HUES6 (cell line): ENCODE data around the gene SMCHD1.
A peak's percentile ranks its signal among the peaks of the same experiment; 100 is the strongest.

Experiments
- H3K27ac ChIP-seq: 2 replicates; pipeline ENCODE4 v1.7.0; 2013; ENCODE audit warnings: low read depth, mild to moderate bottlenecking, low read length, inconsistent platforms
- H3K27me3 ChIP-seq: 2 replicates; pipeline ENCODE4 v1.6.1; 2013; ENCODE audit warnings: low read length; ENCODE audit not compliant: control insufficient read depth, insufficient read depth
- H3K36me3 ChIP-seq: 2 replicates; pipeline ENCODE4 v1.6.1; 2013; ENCODE audit warnings: low read length; ENCODE audit not compliant: control insufficient read depth, insufficient read depth
- H3K4me1 ChIP-seq: 2 replicates; pipeline ENCODE4 v1.6.1; 2013; ENCODE audit warnings: low read length; ENCODE audit not compliant: control insufficient read depth, insufficient read depth
- H3K4me3 ChIP-seq: 2 replicates; pipeline ENCODE4 v1.5.1; 2013; ENCODE audit warnings: low read depth, low read length
- H3K9ac ChIP-seq: one replicate; pipeline ENCODE4 v1.6.1; 2013; ENCODE audit warnings: mild to moderate bottlenecking, low read length
- H3K9me3 ChIP-seq: 2 replicates; pipeline ENCODE4 v1.6.1; 2013; ENCODE audit warnings: low read depth, low read length; ENCODE audit not compliant: control insufficient read depth, insufficient read depth

Gene SMCHD1

DNA sequence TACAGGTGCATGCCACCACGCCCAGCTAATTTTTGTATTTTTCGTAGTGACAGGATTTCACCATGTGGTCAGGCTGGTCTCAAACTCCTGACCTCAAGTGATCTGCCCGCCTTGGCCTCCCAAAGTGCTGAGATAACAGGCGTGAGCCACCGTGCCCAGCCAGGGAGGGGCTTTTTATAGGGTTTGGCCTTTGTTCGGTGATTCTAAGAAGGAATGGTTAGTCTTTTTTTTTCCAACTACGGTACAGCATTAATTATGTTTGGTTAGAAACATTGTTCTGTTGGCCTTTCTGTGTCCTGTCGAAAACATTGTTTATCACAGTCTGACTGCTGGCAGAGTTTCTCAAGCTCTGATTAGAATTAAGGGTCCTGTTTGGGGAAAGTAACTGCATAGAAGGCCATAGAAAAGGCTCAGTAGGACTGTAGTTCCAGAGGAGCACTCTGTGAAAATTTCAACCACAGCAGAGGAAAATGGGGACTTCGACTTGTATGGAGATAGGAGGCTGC is 19.3 kb upstream of the SMCHD1 start:
- Histone ChIP-seq H3K27me3 (no peaks in the 10 kb centered on the region), H3K9ac (no peak overlapping the region), H3K4me3 (no peak overlapping the region), H3K9me3 (peaks cover 6% of the 10 kb centered on the region), H3K27ac (no peak overlapping the region), H3K36me3 (no peaks in the 10 kb centered on the region), H3K4me1 (no peaks in the 10 kb centered on the region)

DNA sequence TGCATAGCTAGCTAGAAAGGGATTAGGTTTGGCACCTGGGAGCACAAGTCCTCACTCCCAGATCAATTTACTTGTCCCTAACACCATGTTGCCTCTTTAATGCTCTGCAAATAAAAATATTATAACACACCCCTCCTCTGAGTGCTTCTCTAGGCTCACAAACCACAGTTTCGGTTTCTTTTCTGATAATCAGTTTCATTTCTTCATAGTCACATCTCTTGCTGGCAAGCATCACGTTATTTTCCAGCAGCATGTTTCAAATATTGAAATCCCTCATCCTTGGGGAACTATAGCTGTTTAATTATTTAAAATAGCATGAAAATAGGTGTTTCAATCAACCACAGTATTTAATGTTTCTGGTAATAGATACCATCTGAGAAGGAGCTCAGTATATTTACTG is 13.9 kb upstream of the SMCHD1 start:
- Histone ChIP-seq H3K4me1 (no peaks in the 10 kb centered on the region), H3K4me3 (no peak overlapping the region), H3K9ac (no peak overlapping the region), H3K27ac (no peak overlapping the region), H3K9me3 (no peaks in the 10 kb centered on the region), H3K36me3 (no peaks in the 10 kb centered on the region), H3K27me3 (no peaks in the 10 kb centered on the region)

DNA sequence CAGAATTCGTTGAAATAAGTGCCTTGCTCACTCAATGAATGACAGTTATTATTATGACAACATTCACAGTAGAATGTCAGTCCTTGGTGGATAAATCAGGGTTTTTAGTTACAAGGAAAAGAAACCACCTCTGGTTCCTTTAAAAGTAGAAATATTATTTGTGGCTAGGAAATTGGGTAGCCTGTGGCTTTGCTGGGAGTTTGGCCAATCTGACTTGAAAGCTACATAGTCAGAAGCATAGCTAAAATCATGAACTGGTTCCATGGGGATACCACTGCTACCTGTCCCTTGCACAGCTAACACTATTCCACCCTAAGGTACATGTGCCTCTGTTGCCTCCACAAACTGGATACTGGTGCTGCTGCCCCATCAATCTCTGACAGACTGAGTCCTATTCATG is 12.8 kb upstream of the SMCHD1 start:
- no peak overlapping the region for H3K27ac ChIP-seq
- no peaks in the 10 kb centered on the region for H3K4me1 ChIP-seq
- no peaks in the 10 kb centered on the region for H3K9me3 ChIP-seq
- no peak overlapping the region for H3K9ac ChIP-seq
- no peak overlapping the region for H3K4me3 ChIP-seq
- H3K27me3 ChIP-seq = no peaks in the 10 kb centered on the region
- no peaks in the 10 kb centered on the region for H3K36me3 ChIP-seq

GRCh38 chr18:2644535-2644934 is 11.0 kb upstream of the SMCHD1 start:
- Histone ChIP-seq H3K27ac (no peak overlapping the region), H3K4me1 (no peaks in the 10 kb centered on the region), H3K4me3 (no peak overlapping the region), H3K27me3 (no peaks in the 10 kb centered on the region), H3K9ac (no peak overlapping the region), H3K9me3 (no peaks in the 10 kb centered on the region), H3K36me3 (no peaks in the 10 kb centered on the region)

- Histone ChIP-seq H3K9ac (no peak overlapping the region), H3K4me1 (peaks cover 14% of the 10 kb centered on the region), H3K27ac (no peak overlapping the region), H3K36me3 (no peaks in the 10 kb centered on the region), H3K4me3 (no peak overlapping the region), H3K27me3 (peaks cover 33% of the 10 kb centered on the region; the same call in 1 of the 2 replicates), H3K9me3 (no peaks in the 10 kb centered on the region)
Measured at GRCh38 chr18:2651981-2652380, 3.5 kb upstream of the SMCHD1 start.

- H3K9me3 ChIP-seq = no peaks in the 10 kb centered on the region
- no peak overlapping the region for H3K4me3 ChIP-seq
- H3K27ac ChIP-seq = no peak overlapping the region
- peaks cover 35% of the 10 kb centered on the region; the same call in 1 of the 2 replicates for H3K27me3 ChIP-seq
- no peaks in the 10 kb centered on the region for H3K36me3 ChIP-seq
- no peak overlapping the region for H3K9ac ChIP-seq
- peaks cover 14% of the 10 kb centered on the region for H3K4me1 ChIP-seq
Measured at GRCh38 chr18:2653467-2653866, 2.1 kb upstream of the SMCHD1 start.

GRCh38 chr18:2654169-2654927 is 1.2 kb upstream of the SMCHD1 start:
- Histone ChIP-seq H3K4me1 (peaks cover 14% of the 10 kb centered on the region), H3K27ac (peak overlapping the region; percentile 95; the same call in 1 of the 2 replicates), H3K9ac (peak overlapping the region; percentile 97), H3K27me3 (peaks cover 35% of the 10 kb centered on the region; the same call in 1 of the 2 replicates), H3K9me3 (no peaks in the 10 kb centered on the region), H3K4me3 (peak overlapping the region; percentile 97), H3K36me3 (no peaks in the 10 kb centered on the region)

DNA sequence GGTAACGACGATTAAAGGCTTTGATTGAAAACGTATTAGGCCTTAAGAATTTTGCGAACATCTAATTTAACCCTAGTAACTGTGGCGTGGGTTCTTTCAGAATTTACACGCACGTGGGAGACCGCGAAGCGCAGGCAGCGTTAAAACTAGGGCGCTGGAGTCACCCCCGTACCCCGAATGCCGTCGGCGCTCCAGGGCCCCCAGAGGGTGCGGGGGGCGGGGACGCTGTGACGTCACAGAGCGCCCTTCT is 673 bp upstream of the SMCHD1 start:
- Histone ChIP-seq H3K4me1 (peaks cover 14% of the 10 kb centered on the region), H3K27ac (peak overlapping the region; percentile 95), H3K9ac (peak overlapping the region; percentile 97), H3K36me3 (no peaks in the 10 kb centered on the region), H3K4me3 (peak overlapping the region; percentile 97), H3K27me3 (peaks cover 35% of the 10 kb centered on the region; the same call in 1 of the 2 replicates), H3K9me3 (no peaks in the 10 kb centered on the region)

GRCh38 chr18:2655954-2656236 is 369 bp downstream of the SMCHD1 start:
- Histone ChIP-seq H3K4me3 (peak overlapping the region; percentile 97), H3K36me3 (peaks cover 2% of the 10 kb centered on the region; the same call in 1 of the 2 replicates), H3K4me1 (peaks cover 14% of the 10 kb centered on the region), H3K27me3 (peaks cover 35% of the 10 kb centered on the region; the same call in 1 of the 2 replicates), H3K27ac (peak overlapping the region; percentile 82), H3K9me3 (no peaks in the 10 kb centered on the region), H3K9ac (peak overlapping the region; percentile 97)

DNA sequence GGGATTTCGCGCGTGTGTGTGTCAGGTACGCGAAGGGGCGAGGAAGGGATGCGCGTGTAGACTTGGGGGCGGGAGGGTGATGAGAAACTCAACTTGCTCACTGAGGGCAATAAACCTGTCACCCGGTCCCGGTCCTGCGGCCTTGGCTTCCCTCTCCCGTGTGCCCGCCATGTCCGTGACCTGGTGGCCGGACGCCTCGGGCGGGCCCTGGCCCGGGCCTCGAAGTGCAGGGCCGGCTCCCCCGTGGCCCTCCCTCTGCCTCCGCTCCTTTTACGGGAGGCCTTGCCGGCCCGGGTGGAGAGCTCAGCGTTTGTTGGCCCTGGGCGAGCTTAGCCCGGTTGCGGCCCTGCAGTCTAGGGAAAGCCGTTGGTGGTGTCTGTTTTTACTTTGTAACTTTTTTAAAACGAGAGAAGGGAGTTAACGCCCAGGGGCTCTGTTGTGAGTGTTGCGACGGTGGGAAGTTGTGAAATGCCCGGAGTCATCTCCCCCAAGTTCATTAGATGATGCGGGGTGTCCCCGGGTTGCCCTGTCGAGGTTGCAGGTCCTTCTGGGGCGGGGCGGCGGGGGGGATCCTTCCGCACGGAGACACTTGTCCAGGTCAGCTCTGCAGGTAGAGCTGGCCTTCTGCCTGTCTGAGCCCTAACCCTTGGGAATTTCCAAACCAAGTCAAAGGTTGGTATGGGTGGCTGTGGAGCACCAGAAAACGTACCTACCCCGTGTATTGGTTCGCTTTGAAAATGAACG is 883 bp downstream of the SMCHD1 start:
- Histone ChIP-seq H3K36me3 (peaks cover 4% of the 10 kb centered on the region; the same call in 1 of the 2 replicates), H3K27ac (peak overlapping the region; percentile 82; the same call in 1 of the 2 replicates), H3K4me1 (peaks cover 14% of the 10 kb centered on the region), H3K27me3 (peaks cover 35% of the 10 kb centered on the region; the same call in 1 of the 2 replicates), H3K9me3 (no peaks in the 10 kb centered on the region), H3K9ac (peak overlapping the region; percentile 97), H3K4me3 (peak overlapping the region; percentile 97)

DNA sequence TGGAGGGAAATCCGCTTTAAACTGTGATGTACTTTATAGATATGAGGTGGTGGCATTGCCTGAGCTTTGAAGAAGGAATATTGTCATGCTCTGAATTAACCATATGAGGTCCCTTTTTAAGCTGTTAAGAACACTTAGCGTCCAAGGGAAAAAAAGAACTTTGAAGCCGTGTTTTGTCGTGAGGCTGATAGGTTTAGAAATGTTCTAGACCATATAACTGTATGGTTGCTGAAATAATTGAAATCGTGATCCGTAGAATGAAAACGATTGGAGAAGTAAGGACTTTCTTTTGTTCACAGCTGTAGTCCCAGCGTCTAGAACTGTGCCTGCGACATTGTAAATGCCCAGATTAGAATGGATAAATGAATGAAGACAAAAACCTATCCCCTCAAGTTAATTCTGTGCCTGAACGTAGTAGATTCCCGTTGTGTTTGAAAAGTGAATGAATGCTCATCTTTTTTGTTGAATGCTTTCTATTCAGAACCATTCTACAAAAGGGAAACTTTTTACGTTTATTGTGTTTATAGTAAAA is 1.5 kb downstream of the SMCHD1 start:
- Histone ChIP-seq H3K27ac (no peak overlapping the region), H3K4me1 (peaks cover 14% of the 10 kb centered on the region), H3K4me3 (peak overlapping the region; percentile 97), H3K27me3 (peaks cover 33% of the 10 kb centered on the region; the same call in 1 of the 2 replicates), H3K36me3 (peaks cover 4% of the 10 kb centered on the region; the same call in 1 of the 2 replicates), H3K9ac (peak overlapping the region; percentile 97), H3K9me3 (no peaks in the 10 kb centered on the region)
